HCT116 (cell line): Measurements from ENCODE around the gene INO80. TPM values are rescaled to one million over a fixed set of nuclear protein-coding genes. Genes with fewer than 3 reads are reported as not detected.

ENCODE experiments used
- ATAC-seq: fragments of 200-7000 bp; cut with Tn5 transposase; 2 replicates; pipeline ENCODE4 v1.9.1; 2020; ENCODE audit warnings: mild to moderate bottlenecking, moderate library complexity
- BruUV-seq: library from RNA; stranded (reverse); fragments of 400-500 nt; replicated peaks from 2 replicates; lab custom pipeline; 2021; lab: Mats Ljungman, UMichigan
- CTCF ChIA-PET: fragments of 300-600 bp; sonication (Branson Sonifier 250); formaldehyde crosslinking; loops from one replicate; lab custom pipeline; 2021; ENCODE audit warnings: antibody characterized with exemption; lab: Charles Lee
- POLR2A ChIA-PET: fragments of 300-600, 350-600 bp; sonication (Branson Sonifier 250); formaldehyde crosslinking; loops from one replicate; lab custom pipeline; 2021; ENCODE audit warnings: antibody characterized with exemption; lab: Charles Lee
- RAD21 ChIA-PET, 2 experiments: fragments of 300-600 bp; sonication (Branson Sonifier 250); formaldehyde crosslinking; loops; one replicate each; lab custom pipeline; 2023; ENCODE audit warnings: low total read pairs in 2 of 2; ENCODE audit not compliant: uncharacterized antibody in 2 of 2, unreplicated experiment in 2 of 2, low non-redundant PET in 1 of 2; lab: Charles Lee
- DNase-seq: peaks from one replicate; pipeline ENCODE4 v3.0.0-alpha.2; 2010; ENCODE audit warnings: low read depth, low spot score
- H2AFZ ChIP-seq: fragments of 200-600 bp; shearing (Covaris generic), sonication (generic); 2 replicates; pipeline ENCODE4 v1.6.1; 2017; ENCODE audit warnings: low read depth, mixed run types, mixed read lengths, antibody characterized with exemption, low read length; ENCODE audit not compliant: poor library complexity, severe bottlenecking
- H3K27ac ChIP-seq: 2 replicates; pipeline ENCODE4 v1.5.1; 2012; ENCODE audit warnings: low read depth, low read length
- H3K27me3 ChIP-seq: fragments of 200-600 bp; sonication (generic); 2 replicates; pipeline ENCODE4 v1.6.1; 2016; ENCODE audit warnings: mixed run types, low read length, mixed read lengths; ENCODE audit not compliant: insufficient read depth
- H3K36me3 ChIP-seq, 2 experiments: fragments of 200-500 bp in 1 of 2; fragments of 200-600 bp in 1 of 2; sonication (Bioruptor generic) in 1 of 2; sonication (generic) in 1 of 2; 2 replicates each; pipeline versions ENCODE4 v1.5.1 to v1.6.1; 2014 to 2016; ENCODE audit warnings: low read length in 2 of 2, inconsistent platforms in 1 of 2, mixed read lengths in 1 of 2, mixed run types in 1 of 2; ENCODE audit not compliant: insufficient read depth in 2 of 2, control insufficient read depth in 1 of 2
- H3K4me1 ChIP-seq, 2 experiments: fragments of 200-600 bp in 1 of 2; sonication (generic) in 1 of 2; 2 replicates each; pipeline versions ENCODE4 v1.5.1 to v1.6.1; 2012 to 2017; ENCODE audit warnings: low read length in 2 of 2, inconsistent platforms in 1 of 2, mild to moderate bottlenecking in 1 of 2, mixed read lengths in 1 of 2, mixed run types in 1 of 2, moderate library complexity in 1 of 2; ENCODE audit not compliant: insufficient read depth in 2 of 2, control insufficient read depth in 1 of 2
- H3K4me2 ChIP-seq: fragments of 200-600 bp; sonication (generic); 2 replicates; pipeline ENCODE4 v1.6.1; 2017; ENCODE audit warnings: mixed run types, low read length, mixed read lengths
- H3K4me3 ChIP-seq, 2 experiments: fragments of 200-600 bp in 1 of 2; sonication (generic) in 1 of 2; replicated peaks in 1 of 2; 2 replicates each; pipeline ENCODE4 v1.5.1; 2011 to 2016; ENCODE audit warnings: low read length in 2 of 2, control low read depth in 1 of 2, low read depth in 1 of 2, mild to moderate bottlenecking in 1 of 2, mixed read lengths in 1 of 2, mixed run types in 1 of 2
- H3K79me2 ChIP-seq: fragments of 200-600 bp; sonication (generic); 2 replicates; pipeline ENCODE4 v1.6.1; 2017; ENCODE audit warnings: mild to moderate bottlenecking, mixed run types, low read length, moderate library complexity, mixed read lengths; ENCODE audit not compliant: insufficient read depth
- H3K9ac ChIP-seq: fragments of 200-600 bp; sonication (generic); 2 replicates; pipeline ENCODE4 v1.6.1; 2016; ENCODE audit warnings: low read length, mixed read lengths
- H3K9me2 ChIP-seq: fragments of 200-600 bp; sonication (generic), shearing (Covaris generic); 2 replicates; pipeline ENCODE4 v1.6.1; 2017; ENCODE audit warnings: mixed run types, mild to moderate bottlenecking, moderate library complexity; ENCODE audit not compliant: insufficient read depth
- H3K9me3 ChIP-seq, 2 experiments: fragments of 200-500 bp in 1 of 2; fragments of 200-600 bp in 1 of 2; sonication (Bioruptor generic) in 1 of 2; sonication (generic) in 1 of 2; 2 replicates each; pipeline ENCODE4 v1.6.1; 2014 to 2017; ENCODE audit warnings: low read length in 2 of 2, mixed read lengths in 2 of 2, inconsistent platforms in 1 of 2, low read depth in 1 of 2, mild to moderate bottlenecking in 1 of 2, mixed run types in 1 of 2, moderate library complexity in 1 of 2; ENCODE audit not compliant: control insufficient read depth in 1 of 2, insufficient read depth in 1 of 2
- H4K20me1 ChIP-seq: fragments of 200-600 bp; sonication (generic), shearing (Covaris generic); 2 replicates; pipeline ENCODE4 v1.6.1; 2017; ENCODE audit warnings: mixed run types, mild to moderate bottlenecking, moderate library complexity; ENCODE audit not compliant: insufficient read depth
- ATF3 ChIP-seq: IDR thresholded peaks from 2 replicates; pipeline ENCODE4 v1.6.1; 2012
- CBX3 ChIP-seq: IDR thresholded peaks from 2 replicates; pipeline ENCODE4 v1.6.1; 2012; ENCODE audit warnings: low read depth
- CTCF ChIP-seq, 3 experiments: fragments of 200-600 bp in 1 of 3; sonication (generic) in 1 of 3; IDR thresholded peaks in 2 of 3; conservative IDR thresholded peaks in 1 of 3; 2 replicates each; pipeline ENCODE4 v1.5.1; 2012 to 2017; ENCODE audit warnings: low read depth in 2 of 3, low read length in 2 of 3, antibody characterized with exemption in 1 of 3, borderline replicate concordance in 1 of 3, control low read depth in 1 of 3, mild to moderate bottlenecking in 1 of 3, mixed read lengths in 1 of 3, mixed run types in 1 of 3, moderate library complexity in 1 of 3; ENCODE audit not compliant: insufficient read depth in 1 of 3
- ELF1 ChIP-seq: IDR thresholded peaks from 2 replicates; pipeline ENCODE4 v1.6.1; 2012; ENCODE audit warnings: low read depth, borderline replicate concordance
- FOSL1 ChIP-seq: IDR thresholded peaks from 2 replicates; pipeline ENCODE4 v1.6.1; 2012; ENCODE audit warnings: low read depth
- JUND ChIP-seq: IDR thresholded peaks from 2 replicates; pipeline ENCODE4 v1.6.1; 2012
- POLR2A ChIP-seq: IDR thresholded peaks from 2 replicates; pipeline ENCODE4 v1.7.0; 2011; ENCODE audit warnings: borderline replicate concordance; ENCODE audit not compliant: insufficient read depth, insufficient read length; ENCODE audit errors: extremely low read depth
- RAD21 ChIP-seq: IDR thresholded peaks from 2 replicates; pipeline ENCODE4 v1.6.1; 2012; ENCODE audit warnings: low read depth, mild to moderate bottlenecking
- SIN3A ChIP-seq: IDR thresholded peaks from 2 replicates; pipeline ENCODE4 v1.6.1; 2012; ENCODE audit warnings: low read depth
- SRF ChIP-seq: IDR thresholded peaks from 2 replicates; pipeline ENCODE4 v1.6.1; 2012; ENCODE audit warnings: low read depth
- intact Hi-C: fragments of 100-400 bp; cut with micrococcal nuclease; formaldehyde crosslinking; loops from 2 replicates; pipeline ENCODE4 v1.10.0; 2022
- total RNA-seq: library from RNA; stranded (reverse); gene quantifications from one replicate; pipeline ENCODE4 v1.2.1, GENCODE V29; 2021; ENCODE audit not compliant: unreplicated experiment

INO80 gene
- total RNA-seq, 1 experiment from 2014 or later = 28.2 TPM

DNA sequence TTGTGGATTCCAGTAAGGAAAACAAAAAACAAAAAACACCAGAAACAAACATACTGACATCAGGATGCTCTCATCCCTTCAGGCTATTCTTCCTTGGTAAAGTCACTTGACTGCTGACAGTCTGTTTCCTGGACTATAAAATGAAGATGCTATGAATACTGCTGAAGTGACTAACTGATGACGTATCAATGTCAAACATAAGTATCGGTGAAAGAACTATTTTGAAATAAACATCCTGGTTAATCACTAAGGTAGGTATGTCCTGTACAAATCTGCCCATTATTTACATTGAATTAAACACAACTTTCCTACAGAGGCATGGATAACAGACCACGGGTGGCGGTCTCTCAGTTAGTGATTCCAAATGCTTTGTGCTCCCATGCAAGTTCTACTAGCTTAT is 116.9 kb downstream of the INO80 start:
- Histone ChIP-seq H3K4me1 (peaks cover 0 to 7% of the 10 kb centered on the region in 2 experiments; a peak in 1 of 4 replicates), H3K9me3 (no peaks in the 10 kb centered on the region), H3K4me3 (no peak overlapping the region), H3K9ac (no peak overlapping the region), H3K36me3 (peaks cover 9 to 35% of the 10 kb centered on the region in 2 experiments; a peak in 2 of 4 replicates), H3K79me2 (no peaks in the 10 kb centered on the region), H3K9me2 (no peaks in the 10 kb centered on the region), H3K27ac (no peak overlapping the region)
- ChIA-PET RAD21 (no interaction called here), CTCF (no interaction called here), POLR2A (no interaction called here)
- DNase-seq (no peak), ATAC-seq (no peak)
- intact Hi-C loops = no loop called here
- no peak for TF ChIP-seq FOSL1
- no peak for TF ChIP-seq ATF3
- TF ChIP-seq, all 23 proteins: peak for 0
- H3K4me2 ChIP-seq = no peak overlapping the region
- no TSS peak for BruUV-seq
- no peaks in the 10 kb centered on the region for H3K27me3 ChIP-seq
- H2AFZ ChIP-seq = no peak overlapping the region
- H4K20me1 ChIP-seq = no peaks in the 10 kb centered on the region

DNA sequence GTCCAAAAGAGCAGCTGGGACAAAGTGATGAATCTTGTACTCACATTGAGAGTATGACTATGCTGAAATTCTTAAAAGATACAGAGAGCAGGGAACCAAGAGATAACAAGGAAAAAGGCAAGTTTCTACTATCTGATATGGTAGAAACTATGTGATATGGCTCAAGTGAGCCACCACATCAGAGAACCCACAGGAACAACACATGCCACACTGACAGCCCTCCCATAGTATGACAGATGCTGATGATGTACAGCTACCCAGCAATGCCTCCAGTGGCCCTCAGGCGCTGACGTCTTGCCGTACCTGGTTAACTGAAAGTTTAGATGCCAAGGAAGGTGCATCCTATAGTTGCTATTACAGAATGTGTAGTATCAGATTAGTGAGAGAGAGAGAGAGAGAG is 120.4 kb downstream of the INO80 start:
- H3K4me2 ChIP-seq = no peak overlapping the region
- no TSS peak for BruUV-seq
- peaks cover 16 to 40% of the 10 kb centered on the region in 2 experiments; a peak in 2 of 4 replicates for H3K36me3 ChIP-seq
- H3K79me2 ChIP-seq = no peaks in the 10 kb centered on the region
- ChIA-PET CTCF (no interaction called here), POLR2A (no interaction called here), RAD21 (no interaction called here)
- no peak overlapping the region for H3K27ac ChIP-seq
- TF ChIP-seq SRF (no peak), JUND (no peak), SIN3A (no peak), RAD21 (no peak), CTCF (IDR thresholded peaks at IDR 0.05 in 2 of 3, conservative IDR thresholded peaks at IDR 0.05 in 1 of 3; ENCODE audit: borderline replicate concordance in 1 of 3, insufficient read depth in 1 of 3, low read depth in 2 of 3, low read length in 2 of 3) (no peak), CBX3 (no peak), ATF3 (no peak), ELF1 (no peak), POLR2A (no peak)
- no peaks in the 10 kb centered on the region for H3K4me1 ChIP-seq
- intact Hi-C loops = no loop called here
- H4K20me1 ChIP-seq = no peaks in the 10 kb centered on the region
- no peaks in the 10 kb centered on the region for H3K27me3 ChIP-seq
- no peak overlapping the region for H3K9ac ChIP-seq
- H3K9me3 ChIP-seq = no peaks in the 10 kb centered on the region
- DNase-seq (no peak), ATAC-seq (no peak)
- no peak overlapping the region for H3K4me3 ChIP-seq
- H2AFZ ChIP-seq = no peak overlapping the region
- no peaks in the 10 kb centered on the region for H3K9me2 ChIP-seq
